H1 (cell line): ENCODE data around the gene CS. TPM values are rescaled to one million over a fixed set of nuclear protein-coding genes. Genes with fewer than 3 reads are reported as not detected.
A peak's percentile ranks its signal among the peaks of the same experiment; 100 is the strongest.
"Not testable (repeated sequence)": the region's sequence is repeated elsewhere in the genome, so short reads cannot be mapped to it uniquely, and the experiment has no call there.

Experiments
- CTCF ChIA-PET: fragments of 300-600 bp; sonication (Branson Sonifier 250); formaldehyde crosslinking; loops from one replicate; lab custom pipeline; 2021; ENCODE audit not compliant: partially characterized antibody; lab: Charles Lee
- POLR2A ChIA-PET: fragments of 300-600 bp; sonication (Branson Sonifier 250); formaldehyde crosslinking; loops from one replicate; lab custom pipeline; 2021; ENCODE audit warnings: inconsistent platforms; ENCODE audit not compliant: partially characterized antibody; lab: Charles Lee
- DNase-seq, 2 experiments: peaks; one replicate each; pipeline versions ENCODE4 v3.0.0 to v3.0.0-alpha.2; 2010 to 2022; ENCODE audit warnings: low spot score in 2 of 2, low read depth in 1 of 2, mixed read lengths in 1 of 2
- FAIRE-seq: peaks from 2 replicates; lab custom pipeline; 2011; peaks lifted over from hg19 to GRCh38; lab: Jason Lieb, UNC
- H2AFZ ChIP-seq: 2 replicates; pipeline ENCODE4 v1.8.1; 2012; ENCODE audit warnings: low read length, inconsistent platforms
- H2AK5ac ChIP-seq: 2 replicates; pipeline ENCODE4 v1.6.1; 2013; ENCODE audit warnings: low read depth, low read length
- H2BK120ac ChIP-seq: replicated peaks from 2 replicates; pipeline ENCODE3; 2013; ENCODE audit warnings: low read depth, low read length, inconsistent platforms
- H2BK12ac ChIP-seq: 2 replicates; pipeline ENCODE4 v1.6.1; 2013; ENCODE audit warnings: low read depth, low read length
- H2BK15ac ChIP-seq: 2 replicates; pipeline ENCODE4 v1.6.1; 2013; ENCODE audit warnings: low read length
- H2BK20ac ChIP-seq: 2 replicates; pipeline ENCODE4 v1.6.1; 2013; ENCODE audit warnings: low read length
- H2BK5ac ChIP-seq: 2 replicates; pipeline ENCODE4 v1.6.1; 2013; ENCODE audit warnings: low read depth, low read length
- H3K14ac ChIP-seq: 2 replicates; pipeline ENCODE4 v1.6.1; 2013; ENCODE audit warnings: inconsistent platforms; ENCODE audit not compliant: insufficient read length
- H3K18ac ChIP-seq: 2 replicates; pipeline ENCODE4 v1.6.1; 2013; ENCODE audit warnings: low read length; ENCODE audit errors: extremely low read depth
- H3K23ac ChIP-seq: 2 replicates; pipeline ENCODE4 v1.6.1; 2013; ENCODE audit warnings: inconsistent platforms; ENCODE audit not compliant: insufficient read length
- H3K23me2 ChIP-seq: 2 replicates; pipeline ENCODE4 v1.6.1; 2013; ENCODE audit warnings: low read depth, low read length
- H3K27ac ChIP-seq: 2 replicates; pipeline ENCODE4 v1.6.1; 2011; ENCODE audit warnings: low read depth, low read length, inconsistent platforms
- H3K27me3 ChIP-seq, 4 experiments: replicated peaks in 1 of 4; 1 replicate in 1 of 4; 2 replicates in 3 of 4; pipeline versions ENCODE4 v1.6.1 to v1.8.1; 2011 to 2013; ENCODE audit warnings: low read length in 3 of 4, mild to moderate bottlenecking in 3 of 4, inconsistent platforms in 2 of 4, mixed read lengths in 2 of 4, moderate library complexity in 1 of 4; ENCODE audit not compliant: control insufficient read depth in 3 of 4, insufficient read depth in 3 of 4; ENCODE audit errors: extremely low read depth in 1 of 4
- H3K36me3 ChIP-seq, 4 experiments: 2 replicates each; pipeline versions ENCODE4 v1.6.1 to v1.8.1; 2011 to 2013; ENCODE audit warnings: mild to moderate bottlenecking in 4 of 4, low read length in 3 of 4, moderate library complexity in 2 of 4, control low read depth in 1 of 4, inconsistent platforms in 1 of 4; ENCODE audit not compliant: insufficient read depth in 4 of 4, control insufficient read depth in 2 of 4
- H3K4ac ChIP-seq: replicated peaks from 2 replicates; pipeline ENCODE3; 2013; ENCODE audit warnings: low read length, low read depth, mixed read lengths, inconsistent platforms; ENCODE audit not compliant: insufficient read length
- H3K4me1 ChIP-seq, 4 experiments: replicated peaks in 1 of 4; 1 replicate in 1 of 4; 2 replicates in 3 of 4; pipeline versions ENCODE4 v1.6.1 to v1.8.1; 2011 to 2013; ENCODE audit warnings: low read length in 3 of 4, inconsistent platforms in 2 of 4, mixed read lengths in 1 of 4; ENCODE audit not compliant: insufficient read depth in 4 of 4, control insufficient read depth in 3 of 4
- H3K4me2 ChIP-seq, 2 experiments: 2 replicates each; pipeline versions ENCODE4 v1.6.1 to v1.8.1; 2011 to 2013; ENCODE audit warnings: low read depth in 2 of 2, low read length in 2 of 2, control low read depth in 1 of 2, inconsistent platforms in 1 of 2, mild to moderate bottlenecking in 1 of 2; ENCODE audit not compliant: insufficient read depth in 1 of 2
- H3K4me3 ChIP-seq, 4 experiments: fragments of 200-600, 300-600 bp in 1 of 4; sonication (generic), shearing (Covaris generic), sonication (Bioruptor Twin) in 1 of 4; 2 replicates each; pipeline versions ENCODE4 v1.5.1 to v1.8.1; 2011 to 2016; ENCODE audit warnings: low read length in 4 of 4, low read depth in 3 of 4, control low read depth in 2 of 4, inconsistent platforms in 2 of 4, mild to moderate bottlenecking in 2 of 4, mixed read lengths in 1 of 4, moderate library complexity in 1 of 4; ENCODE audit not compliant: insufficient read depth in 2 of 4; ENCODE audit errors: extremely low read depth in 1 of 4
- H3K56ac ChIP-seq: replicated peaks from 2 replicates; pipeline ENCODE3; 2013; ENCODE audit warnings: low read depth, mild to moderate bottlenecking, mixed read lengths, low read length, inconsistent platforms; ENCODE audit not compliant: insufficient read length
- H3K79me1 ChIP-seq: 2 replicates; pipeline ENCODE4 v1.6.1; 2013; ENCODE audit warnings: low read depth, low read length, control low read depth
- H3K79me2 ChIP-seq, 2 experiments: 2 replicates each; pipeline versions ENCODE4 v1.6.1 to v1.8.1; 2012 to 2013; ENCODE audit warnings: low read length in 2 of 2, mild to moderate bottlenecking in 2 of 2, inconsistent platforms in 1 of 2; ENCODE audit not compliant: insufficient read depth in 2 of 2, control insufficient read depth in 1 of 2
- H3K9ac ChIP-seq, 4 experiments: replicated peaks in 1 of 4; 1 replicate in 1 of 4; 2 replicates in 3 of 4; pipeline versions ENCODE4 v1.6.1 to v1.8.1; 2011 to 2013; ENCODE audit warnings: low read depth in 3 of 4, low read length in 3 of 4, control low read depth in 2 of 4, mild to moderate bottlenecking in 2 of 4, moderate library complexity in 2 of 4, inconsistent platforms in 1 of 4; ENCODE audit errors: extremely low read depth in 1 of 4
- H3K9me3 ChIP-seq, 2 experiments: 2 replicates each; pipeline versions ENCODE4 v1.6.1 to v1.8.1; 2012 to 2013; ENCODE audit warnings: mild to moderate bottlenecking in 2 of 2, moderate library complexity in 2 of 2, control low read depth in 1 of 2, inconsistent platforms in 1 of 2, low read depth in 1 of 2, low read length in 1 of 2, mixed read lengths in 1 of 2; ENCODE audit not compliant: insufficient read depth in 2 of 2
- H4K20me1 ChIP-seq, 2 experiments: replicated peaks in 1 of 2; 2 replicates each; pipeline versions ENCODE3 to v1.8.1; 2011 to 2013; ENCODE audit warnings: inconsistent platforms in 2 of 2, low read length in 2 of 2, mild to moderate bottlenecking in 1 of 2; ENCODE audit not compliant: insufficient read depth in 2 of 2, control insufficient read depth in 1 of 2
- H4K5ac ChIP-seq: 2 replicates; pipeline ENCODE4 v1.6.1; 2013; ENCODE audit warnings: low read length, low read depth, mixed read lengths, inconsistent platforms; ENCODE audit not compliant: insufficient read length
- H4K8ac ChIP-seq: 2 replicates; pipeline ENCODE4 v1.8.0; 2013; ENCODE audit warnings: mild to moderate bottlenecking, moderate library complexity, low read length, inconsistent platforms; ENCODE audit not compliant: insufficient read depth; ENCODE audit errors: extremely low read depth
- H4K91ac ChIP-seq: replicated peaks from 2 replicates; pipeline ENCODE3; 2013; ENCODE audit warnings: low read length, mixed read lengths, inconsistent platforms; ENCODE audit not compliant: insufficient read length
- CEBPB ChIP-seq: IDR thresholded peaks from 2 replicates; pipeline ENCODE4 v1.6.1; 2012; ENCODE audit warnings: low read depth, low read length
- WGBS, 2 experiments: shearing (Covaris generic) in 1 of 2; methylation state at CpG; one replicate each; pipeline versions ENCODE4 v1.1.6 to v1.1.7; 2013 to 2015; ENCODE audit warnings: low lambda C conversion rate in 2 of 2, mixed read lengths in 2 of 2, inconsistent platforms in 1 of 2, low coverage in 1 of 2, missing lambda C conversion rate in 1 of 2; ENCODE audit not compliant: insufficient replicate concordance in 2 of 2, insufficient coverage in 1 of 2, insufficient read length in 1 of 2; ENCODE audit errors: extremely low coverage in 1 of 2, missing lambda C conversion rate in 1 of 2; 5-methylcytosine and 5-hydroxymethylcytosine counted together
- polyA plus RNA-seq, 7 experiments: library from polyadenylated mRNA; depleted of rRNA in 3 of 7; stranded (reverse) in 5 of 7; unstranded in 2 of 7; fragments of >200 nt in 5 of 7; fragments of 200-250 nt in 2 of 7; gene quantifications; 1 replicate in 5 of 7; 2 replicates in 1 of 7; 4 replicates in 1 of 7; pipeline versions ENCODE4 v1.2.1 to v1.2.3, GENCODE V29; 2011 to 2013; ENCODE audit warnings: missing spikeins in 2 of 7, mixed read lengths in 2 of 7
- total RNA-seq: library from RNA; stranded (reverse); fragmentation: NEBNext Ultra II Directional; extraction: Animal tissue kit (Norgen Biotek cat#: 25700); gene quantifications from 2 replicates; pipeline ENCODE4 v1.2.1, GENCODE V29; 2021

CS gene
- total and polyA plus RNA-seq, 2 of the 8 experiments (the other 6 are each of a cell fraction or from before 2014, with no cell fraction given): 96.6 to 238 TPM

DNA sequence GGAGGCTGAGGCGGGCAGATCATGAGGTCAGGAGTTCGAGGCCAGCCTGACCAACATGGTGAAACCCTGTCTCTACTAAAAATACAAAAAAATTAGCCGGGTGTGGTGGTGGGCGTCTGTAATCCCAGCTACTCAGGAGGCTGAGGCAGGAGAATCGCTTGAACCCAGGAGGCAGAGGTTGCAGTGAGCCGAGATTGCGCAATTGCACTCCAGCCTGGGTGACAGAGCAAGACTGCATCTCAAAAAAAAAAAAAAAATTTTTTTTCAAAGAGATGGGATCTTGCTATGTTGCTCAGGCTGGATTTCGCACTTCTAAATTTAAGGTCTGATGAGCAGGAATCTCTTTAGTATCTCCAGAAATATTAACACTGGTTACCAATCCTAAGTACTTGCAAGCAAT is 21.5 kb upstream of the CS start:
- not testable (repeated sequence) for H2BK5ac ChIP-seq, H3K23ac ChIP-seq, FAIRE-seq, H3K79me1 ChIP-seq, H4K5ac ChIP-seq, H3K4ac ChIP-seq, H3K14ac ChIP-seq, H3K79me2 ChIP-seq, H2BK15ac ChIP-seq, H4K91ac ChIP-seq, H2BK20ac ChIP-seq, H3K4me3 ChIP-seq, H3K27me3 ChIP-seq, H2AK5ac ChIP-seq, H3K23me2 ChIP-seq, H3K4me2 ChIP-seq, H3K18ac ChIP-seq, H3K9me3 ChIP-seq, DNase-seq, H3K56ac ChIP-seq, H3K4me1 ChIP-seq, H2BK120ac ChIP-seq, H4K20me1 ChIP-seq, H3K27ac ChIP-seq, H2BK12ac ChIP-seq, H4K8ac ChIP-seq, H2AFZ ChIP-seq, H3K9ac ChIP-seq
- ChIA-PET CTCF (interaction anchor here (0.7 to 2.1 kb wide), 3 partner anchors 25 to 336 kb away, joined by 3 to 8 read pairs (median 3); no protein-coding TSS in a partner anchor), POLR2A (interaction anchor here (0.6 to 2.1 kb wide), 8 partner anchors 11 to 364 kb away, joined by 3 to 8 read pairs (median 4); partner anchors contain the start of genes IL23A and PAN2)
- H3K36me3 ChIP-seq: peaks cover 2 to 15% (median 6%) of the 10 kb centered on the region in 4 experiments; a peak in 6 of 8 replicates
- 91% methylated on average over 8 of the region's 8 CpGs; no CpG with 5 or more reads in 1 of the 2 experiments for WGBS, 2 experiments
- peak; percentile 60; the same call in 1 of the 2 replicates for TF ChIP-seq CEBPB
